CD4-positive, alpha-beta T cell treated with Interleukin-6 at 100 ng/mL for 8 hours (primary cell): ENCODE results near the gene TLE1.
"Not testable (repeated sequence)": the region's sequence is repeated elsewhere in the genome, so short reads cannot be mapped to it uniquely, and the experiment has no call there.

Experiments used
- DNase-seq: peaks from one replicate; pipeline ENCODE4 v3.0.0-alpha.2; 2020; ENCODE audit warnings: mixed read lengths, low spot score

The TLE1 gene

GRCh38 chr9:81601639-81602623, 87.4 kb downstream of the TLE1 start:
- DNase-seq = no peak

DNA sequence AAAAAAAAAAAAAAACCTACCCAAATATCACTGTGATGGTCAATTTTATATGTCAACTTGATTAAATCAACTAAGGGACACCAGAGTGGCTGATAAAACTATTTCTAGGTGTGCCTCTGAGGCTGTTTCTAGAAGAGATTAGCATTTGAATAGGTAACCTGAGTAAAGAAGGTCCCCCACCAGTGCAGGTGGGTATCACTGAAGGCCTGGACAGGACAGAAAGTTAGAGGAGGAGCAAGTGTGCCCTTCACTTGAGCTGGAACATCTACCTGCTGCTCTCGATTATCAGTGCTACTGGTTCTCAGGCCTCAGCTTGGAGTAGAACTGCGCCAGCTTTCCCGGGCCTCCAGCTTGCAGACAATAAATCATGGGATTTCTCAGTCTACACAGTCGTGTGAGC, 88.7 kb downstream of the TLE1 start:
- no peak for DNase-seq

GRCh38 chr9:81599837-81600236, 89.5 kb downstream of the TLE1 start:
- DNase-seq = no peak

DNA sequence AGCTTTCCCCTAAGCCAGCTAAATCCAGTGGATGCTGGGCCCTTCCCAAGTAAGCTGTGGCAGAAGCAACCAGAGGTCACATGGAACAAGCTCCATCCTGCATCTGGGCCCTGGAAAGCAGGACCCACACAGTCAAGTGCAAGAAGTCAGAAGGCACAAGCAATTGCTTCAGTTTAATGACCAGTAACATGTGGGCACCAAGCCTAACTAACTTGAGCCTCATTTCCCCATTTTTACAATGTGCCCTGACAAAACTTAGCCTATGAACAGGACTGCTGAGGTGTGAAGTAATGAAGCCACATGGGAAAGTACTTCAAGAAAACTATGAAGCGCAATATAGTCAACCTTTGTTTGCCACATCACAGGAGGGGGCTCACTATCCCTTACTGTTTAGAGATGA, 90.5 kb downstream of the TLE1 start:
- no peak for DNase-seq

DNA sequence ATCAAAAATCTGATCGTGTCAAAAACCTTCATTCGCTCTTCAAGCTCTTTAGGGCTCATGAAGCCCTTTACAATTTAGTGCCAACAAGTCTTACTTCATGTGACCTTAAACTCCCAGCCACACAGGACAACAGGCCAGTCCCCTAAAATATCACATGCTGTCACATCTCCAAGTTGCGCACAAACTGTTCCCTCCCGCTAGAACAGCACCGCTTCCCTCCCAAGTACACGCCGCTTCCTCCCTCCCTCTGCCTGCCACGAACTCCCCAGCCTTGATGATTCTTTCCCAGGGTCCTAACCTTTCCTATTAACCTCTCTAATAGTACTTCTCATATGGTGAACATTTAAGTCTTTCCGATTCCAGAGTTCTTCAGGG, 91.2 kb downstream of the TLE1 start:
- no peak for DNase-seq

- no peak for DNase-seq
Measured at GRCh38 chr9:81597419-81598122, 91.8 kb downstream of the TLE1 start.

- no peak for DNase-seq
Measured at GRCh38 chr9:81596679-81597418, 92.5 kb downstream of the TLE1 start.

GRCh38 chr9:81595887-81596543, 93.3 kb downstream of the TLE1 start:
- no peak for DNase-seq

DNA sequence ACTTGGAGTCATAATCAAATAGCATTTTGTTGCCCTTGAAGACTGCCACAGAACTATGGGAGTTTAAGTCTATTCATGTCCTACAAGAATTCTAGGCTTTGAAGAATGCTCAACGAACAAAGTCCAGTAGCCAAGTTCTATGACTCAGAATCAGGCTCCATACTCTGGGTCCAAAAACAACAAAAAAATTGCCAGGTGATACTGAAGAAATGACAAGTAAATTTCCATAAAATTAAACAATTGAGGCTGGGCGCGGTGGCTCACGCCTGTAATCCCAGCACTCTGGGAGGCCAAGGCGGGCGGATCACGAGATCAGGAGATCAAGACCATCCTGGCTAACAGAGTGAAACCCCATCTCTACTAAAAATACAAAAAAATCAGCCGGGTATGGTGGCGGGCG, 94.1 kb downstream of the TLE1 start:
- not testable (repeated sequence) for DNase-seq

- no peak for DNase-seq
Measured at GRCh38 chr9:81594415-81594814, 94.9 kb downstream of the TLE1 start.

DNA sequence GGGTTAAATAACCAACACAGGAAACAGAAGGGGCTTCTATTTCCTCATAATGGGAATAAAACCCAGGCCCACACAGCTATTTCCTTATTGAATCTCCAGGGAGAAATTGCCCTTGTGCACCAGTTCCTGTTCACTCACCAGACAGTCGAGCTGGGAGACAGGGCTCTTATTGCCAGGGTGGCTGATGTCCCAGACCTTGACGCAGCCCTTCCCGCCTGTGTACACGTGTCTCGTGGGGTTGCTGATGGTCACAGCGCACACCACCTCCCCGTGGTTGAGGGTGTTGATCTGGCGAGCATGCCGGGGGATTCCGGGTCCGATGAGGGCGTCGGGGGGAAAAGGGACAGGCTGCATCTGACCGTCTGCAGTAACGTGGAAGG, 96.5 kb downstream of the TLE1 start:
- no peak for DNase-seq

- no peak for DNase-seq
Measured at GRCh38 chr9:81591791-81592190, 97.6 kb downstream of the TLE1 start.

- no peak for DNase-seq
Measured at GRCh38 chr9:81590688-81591087, 98.7 kb downstream of the TLE1 start.

GRCh38 chr9:81589819-81590218, 99.5 kb downstream of the TLE1 start:
- DNase-seq = no peak

GRCh38 chr9:81589392-81589791, 100.0 kb downstream of the TLE1 start:
- DNase-seq = no peak

DNA sequence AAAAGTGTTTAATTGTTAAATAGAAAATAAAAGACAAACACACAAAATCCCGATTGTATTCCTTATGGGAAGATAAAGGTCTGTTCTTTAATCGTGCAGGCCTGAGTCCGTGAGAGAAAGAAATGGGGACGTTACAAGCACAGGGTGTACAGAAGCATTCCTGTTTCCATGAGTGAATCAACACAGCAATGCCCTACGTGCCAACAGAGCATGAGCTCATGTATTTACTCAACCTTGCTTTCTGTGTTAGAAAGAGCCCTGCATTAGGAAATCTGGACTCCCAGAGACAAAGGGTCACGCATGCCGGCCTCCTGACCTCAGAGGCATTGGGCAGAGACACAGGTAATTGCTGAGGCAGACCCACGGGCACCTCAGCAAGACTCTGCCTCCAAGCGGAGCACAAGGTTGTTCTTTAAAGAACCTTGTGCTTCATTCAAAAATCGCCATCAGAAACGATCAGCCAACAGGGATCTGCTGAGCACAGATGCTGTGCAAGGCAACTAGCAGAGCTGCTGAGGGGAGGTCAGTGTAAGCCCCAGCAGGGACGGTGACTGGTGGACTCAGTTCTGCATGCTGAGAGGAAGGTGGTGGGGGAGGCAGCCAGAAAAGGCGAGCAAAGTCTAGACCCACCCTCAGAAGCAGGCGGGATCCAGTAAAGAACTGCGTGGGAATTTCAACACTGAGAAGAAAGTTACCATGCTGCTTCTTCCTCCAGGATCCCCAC, 101.0 kb downstream of the TLE1 start:
- DNase-seq = no peak

GRCh38 chr9:81586786-81587185, 102.6 kb downstream of the TLE1 start:
- no peak for DNase-seq

DNA sequence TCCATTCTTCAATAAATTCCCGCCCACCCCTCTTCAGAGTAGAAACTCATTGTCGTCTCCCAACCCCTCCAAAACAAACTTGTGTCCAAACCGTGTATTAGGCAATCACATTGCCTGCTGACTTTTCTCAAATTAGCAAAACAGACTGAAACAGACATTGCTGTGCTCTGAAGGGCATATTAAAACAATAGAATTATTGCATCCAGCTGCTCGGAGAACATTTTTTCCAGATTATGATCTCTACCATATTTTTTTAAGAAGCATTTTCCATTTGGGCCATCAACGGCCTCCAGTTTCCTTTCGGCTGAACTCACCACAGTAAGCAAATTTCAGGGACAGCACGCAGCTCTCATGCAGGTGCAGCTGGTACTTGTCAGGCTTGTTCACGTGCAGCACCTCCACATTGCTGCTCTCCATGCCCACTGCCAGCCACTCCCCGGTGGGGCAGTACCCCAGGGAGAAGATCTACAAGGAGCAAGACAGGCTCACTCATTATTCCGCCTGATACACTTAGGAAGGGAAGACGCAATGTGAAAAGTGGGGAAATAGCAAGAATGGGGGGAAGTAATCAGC, 104.1 kb downstream of the TLE1 start:
- no peak for DNase-seq

- DNase-seq = no peak
Measured at GRCh38 chr9:81584099-81584498, 105.2 kb downstream of the TLE1 start.

DNA sequence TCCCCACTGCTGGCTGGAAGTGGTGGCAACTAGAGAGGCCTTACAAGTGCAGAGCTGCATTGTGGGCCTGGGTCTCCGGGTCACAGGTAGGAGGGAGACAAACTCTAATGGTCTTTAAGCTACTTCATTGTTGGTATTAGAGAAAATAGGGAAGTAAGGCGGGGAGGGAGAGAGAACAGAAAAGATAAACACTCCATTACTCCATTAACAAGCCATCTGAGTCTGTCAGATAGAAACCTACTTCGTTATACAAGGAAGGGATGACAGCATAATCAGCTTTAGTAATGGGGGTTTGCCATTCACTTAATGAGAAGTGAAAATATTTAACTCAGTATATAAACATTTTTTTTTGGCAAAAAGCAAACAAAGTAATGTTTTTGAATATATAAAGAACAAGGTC, 107.4 kb downstream of the TLE1 start:
- no peak for DNase-seq

DNA sequence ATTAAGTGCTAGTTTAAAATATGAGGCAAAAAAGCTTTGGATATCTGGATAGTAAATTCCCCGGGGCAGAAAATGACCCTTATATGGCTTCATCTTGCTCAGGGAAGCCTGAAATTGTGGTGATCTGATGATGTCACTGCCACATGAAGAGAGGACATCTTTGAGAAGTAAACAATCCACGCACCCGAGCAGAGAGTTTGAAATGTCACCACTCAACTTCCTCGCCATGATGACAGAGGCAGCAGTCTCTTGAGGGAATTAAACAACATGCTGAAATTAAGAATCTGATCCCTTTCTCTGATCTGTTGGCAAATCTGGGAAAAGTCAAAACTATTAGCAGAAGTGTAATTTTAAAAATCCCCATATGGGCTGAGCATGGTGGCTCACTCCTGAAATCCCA, 110.0 kb downstream of the TLE1 start:
- DNase-seq = no peak
